ENCODE data around the gene OMD. TPM values are rescaled to one million over a fixed set of nuclear protein-coding genes. Genes with fewer than 3 reads are reported as not detected.
"Not testable (repeated sequence)": the region's sequence is repeated elsewhere in the genome, so short reads cannot be mapped to it uniquely, and the experiment has no call there.

Gene OMD
- total RNA-seq, 1 experiment from 2014 or later = not detected

GRCh38 chr9:92414566-92414965, 9.7 kb downstream of the OMD start:
- DNase-seq (ENCODE audit: low read depth) = no peak

DNA sequence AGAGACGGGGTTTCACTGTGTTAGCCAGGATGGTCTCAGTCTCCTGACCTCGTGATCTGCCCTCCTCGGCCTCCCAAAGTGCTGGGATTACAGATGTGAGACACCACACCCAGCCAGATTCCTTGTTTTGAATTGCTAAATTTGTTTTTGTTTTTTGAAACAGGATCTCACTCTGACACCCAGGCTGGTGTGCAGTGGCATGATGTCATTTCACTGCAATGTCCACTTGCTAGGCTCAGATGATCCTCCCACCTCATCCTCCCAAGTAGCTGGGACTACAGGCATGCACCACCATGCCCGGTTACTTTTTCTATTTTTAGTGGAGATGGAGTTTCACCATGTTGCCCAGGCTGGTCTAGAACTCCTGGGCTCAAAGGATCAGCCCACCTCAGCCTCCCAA, 13.1 kb downstream of the OMD start:
- not testable (repeated sequence) for DNase-seq (ENCODE audit: low read depth)

DNA sequence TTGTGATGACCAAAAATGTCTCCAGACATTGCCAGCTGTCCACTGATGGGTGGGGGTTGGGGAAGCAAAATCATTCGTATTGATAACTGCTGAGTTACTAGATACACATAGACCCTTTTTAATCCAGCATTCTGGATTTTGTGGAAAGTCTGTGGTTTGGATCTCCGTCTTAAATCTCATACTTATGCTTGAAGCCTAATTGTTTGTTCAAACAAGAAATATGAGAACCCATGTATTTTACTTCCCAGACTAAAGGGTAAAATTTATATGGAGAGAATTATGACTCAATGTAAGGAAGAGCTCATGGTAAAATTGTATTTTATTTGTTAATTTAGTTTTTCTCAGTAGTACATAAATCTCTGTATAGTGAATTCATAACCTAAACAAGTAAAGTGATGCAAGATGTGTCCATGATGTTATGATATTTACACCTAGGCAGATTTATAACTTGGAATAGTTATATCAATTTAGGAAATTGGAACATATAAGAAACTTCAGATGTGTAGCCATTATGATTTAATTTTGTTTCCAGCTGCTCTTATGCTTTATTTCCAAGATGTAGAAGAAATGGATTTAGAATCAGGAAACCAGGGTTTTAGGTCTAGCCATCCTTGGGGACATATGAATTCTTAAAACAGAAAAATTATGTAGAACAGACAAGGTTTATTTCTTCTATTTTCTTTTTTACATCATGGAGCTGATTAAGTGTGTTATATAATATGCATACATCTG, 15.4 kb downstream of the OMD start:
- no peak for DNase-seq (ENCODE audit: low read depth)

- no peak for DNase-seq (ENCODE audit: low read depth)
Observed at GRCh38 chr9:92407818-92408217, 16.5 kb downstream of the OMD start.

- no peak for DNase-seq (ENCODE audit: low read depth)
Observed at GRCh38 chr9:92406477-92406876, 17.8 kb downstream of the OMD start.

DNA sequence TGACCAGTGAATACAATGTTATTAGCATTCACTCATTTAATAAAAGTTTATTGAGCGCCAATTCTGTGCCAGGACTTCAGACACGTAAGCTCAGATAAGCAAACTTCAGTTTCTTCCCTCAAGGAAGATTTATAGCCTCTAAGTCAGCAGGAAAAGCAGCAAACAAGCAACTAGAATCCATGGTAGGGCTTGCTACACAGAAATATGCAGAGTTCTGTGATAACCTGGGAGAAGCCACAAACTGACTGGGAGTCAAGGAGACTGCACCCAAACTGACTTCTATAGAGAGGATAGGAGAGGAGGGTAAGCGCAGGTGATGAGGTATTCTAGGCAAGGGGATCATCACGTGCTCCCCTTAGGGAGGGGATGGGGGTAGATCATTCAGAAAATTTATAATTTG, 18.5 kb downstream of the OMD start:
- DNase-seq (ENCODE audit: low read depth) = no peak

DNA sequence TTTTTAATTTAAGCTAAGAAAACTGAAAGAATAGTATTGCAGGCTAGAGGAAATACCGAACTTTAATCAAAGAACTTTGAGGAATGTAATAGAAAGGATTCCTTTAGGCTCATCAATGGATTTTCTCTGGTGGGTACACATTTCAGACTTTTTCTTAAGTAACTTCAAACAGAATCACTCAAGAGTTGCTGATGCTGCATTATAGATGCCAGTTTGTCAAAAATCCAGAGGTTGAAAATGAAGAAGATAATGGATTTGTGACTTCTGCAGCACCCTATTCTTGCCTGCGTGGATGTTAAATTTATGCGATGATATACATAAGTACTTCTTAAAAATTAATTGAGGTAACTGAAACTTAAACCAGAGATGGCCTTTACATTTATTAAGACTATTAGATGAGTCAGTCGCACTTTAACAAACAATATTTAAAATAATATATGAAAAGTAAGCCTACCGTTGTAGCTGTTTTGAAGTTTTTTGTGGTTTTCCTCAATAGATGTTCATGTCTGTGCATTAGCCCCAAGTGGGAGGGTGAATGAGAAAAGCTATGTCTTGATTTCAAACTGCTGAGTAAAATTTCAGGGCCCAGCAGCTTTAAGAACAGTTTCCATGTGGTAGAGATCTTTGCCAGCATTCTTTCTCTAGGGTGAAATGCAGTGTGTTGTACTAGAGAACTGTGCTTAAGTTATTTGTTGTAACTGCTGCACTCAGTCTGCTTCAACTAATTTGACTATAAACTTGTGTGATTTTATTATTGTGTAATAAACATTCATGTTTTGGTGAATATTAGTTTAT, 20.0 kb downstream of the OMD start, which contains the start of gene OGN:
OGN (minus strand) TSS at position 537 of the 795 bp plus-strand sequence. CDS start 1,171 bp downstream, outside the sequence.
- no peak for DNase-seq (ENCODE audit: low read depth)

- DNase-seq (ENCODE audit: low read depth) = no peak
Observed at GRCh38 chr9:92402826-92403745, 21.2 kb downstream of the OMD start.

GRCh38 chr9:92402360-92402759, 21.9 kb downstream of the OMD start:
- DNase-seq (ENCODE audit: low read depth) = peak; percentile 26

GRCh38 chr9:92397853-92398252, 26.4 kb downstream of the OMD start:
- no peak for DNase-seq (ENCODE audit: low read depth)

GRCh38 chr9:92395617-92396016, 28.7 kb downstream of the OMD start:
- DNase-seq (ENCODE audit: low read depth) = no peak

GRCh38 chr9:92393686-92394085, 30.6 kb downstream of the OMD start:
- DNase-seq (ENCODE audit: low read depth) = no peak

DNA sequence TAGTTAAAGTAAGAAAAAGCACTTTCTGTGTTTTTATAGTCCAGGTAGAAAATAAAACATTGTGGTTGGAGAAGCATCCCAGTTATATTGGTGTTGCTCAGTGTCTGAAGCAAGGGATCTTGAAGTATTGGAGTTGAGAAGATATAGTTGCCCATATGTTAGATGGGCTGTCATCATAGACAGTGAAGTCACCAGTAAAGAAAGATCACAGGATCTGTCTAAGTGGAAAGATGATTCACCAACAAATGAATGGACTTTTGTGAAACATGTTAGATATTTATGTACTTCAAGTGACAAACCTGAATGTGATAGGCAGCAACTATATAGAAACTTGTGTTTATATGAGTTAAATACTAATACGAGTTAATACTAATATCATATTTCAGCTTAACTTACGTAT, 31.6 kb downstream of the OMD start:
- peak; percentile 33 for DNase-seq (ENCODE audit: low read depth)

GRCh38 chr9:92385953-92386352, 38.3 kb downstream of the OMD start:
- DNase-seq (ENCODE audit: low read depth) = peak; percentile 2

GRCh38 chr9:92385477-92385876, 38.8 kb downstream of the OMD start:
- no peak for DNase-seq (ENCODE audit: low read depth)

DNA sequence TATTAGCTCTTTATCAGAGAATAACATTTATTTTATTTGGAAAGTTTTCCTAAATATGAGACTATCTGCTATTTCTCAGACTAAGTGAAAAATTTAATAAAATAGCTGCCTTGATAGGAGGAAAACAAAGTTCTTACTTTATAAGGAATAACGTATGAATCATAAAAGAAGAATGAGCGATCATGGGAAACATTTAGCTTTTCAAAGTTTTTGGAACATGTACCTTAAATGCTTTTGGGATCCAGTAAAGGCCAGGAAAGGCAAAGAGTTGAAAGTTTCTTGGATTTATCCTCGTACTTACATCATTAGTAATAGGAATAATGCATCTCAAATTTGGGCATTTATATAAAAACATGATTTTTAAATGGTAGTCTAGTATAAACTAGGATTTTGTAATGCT, 39.3 kb downstream of the OMD start:
- DNase-seq (ENCODE audit: low read depth) = no peak

- peak; percentile 55 for DNase-seq (ENCODE audit: low read depth)
Observed at GRCh38 chr9:92384375-92384774, 39.9 kb downstream of the OMD start.

DNA sequence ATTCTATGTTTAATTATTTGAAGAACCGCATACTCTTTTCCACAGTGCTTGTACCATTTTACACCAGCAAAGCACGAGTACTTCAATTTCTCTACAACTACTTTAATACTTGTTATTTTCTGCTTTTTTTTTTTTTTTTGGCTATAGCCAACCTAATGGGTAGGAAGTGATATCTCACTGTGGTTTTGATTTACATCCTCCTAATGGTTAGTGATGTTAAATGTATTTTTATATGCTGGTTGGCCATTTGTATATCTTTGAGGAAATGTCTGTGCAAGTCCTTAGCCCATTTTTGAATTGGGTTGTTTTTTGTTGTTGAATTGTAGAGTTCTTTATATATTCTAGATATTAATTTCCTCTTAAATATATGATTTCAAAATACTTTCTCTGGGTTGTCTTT, 42.5 kb downstream of the OMD start:
- DNase-seq (ENCODE audit: low read depth) = no peak

- no peak for DNase-seq (ENCODE audit: low read depth)
Observed at GRCh38 chr9:92380603-92381002, 43.7 kb downstream of the OMD start.

GRCh38 chr9:92378865-92379560, 45.3 kb downstream of the OMD start:
- DNase-seq (ENCODE audit: low read depth) = no peak

- no peak for DNase-seq (ENCODE audit: low read depth)
Observed at GRCh38 chr9:92377876-92378275, 46.4 kb downstream of the OMD start.
